Measurements from ENCODE around the gene ODAD4.

DNA sequence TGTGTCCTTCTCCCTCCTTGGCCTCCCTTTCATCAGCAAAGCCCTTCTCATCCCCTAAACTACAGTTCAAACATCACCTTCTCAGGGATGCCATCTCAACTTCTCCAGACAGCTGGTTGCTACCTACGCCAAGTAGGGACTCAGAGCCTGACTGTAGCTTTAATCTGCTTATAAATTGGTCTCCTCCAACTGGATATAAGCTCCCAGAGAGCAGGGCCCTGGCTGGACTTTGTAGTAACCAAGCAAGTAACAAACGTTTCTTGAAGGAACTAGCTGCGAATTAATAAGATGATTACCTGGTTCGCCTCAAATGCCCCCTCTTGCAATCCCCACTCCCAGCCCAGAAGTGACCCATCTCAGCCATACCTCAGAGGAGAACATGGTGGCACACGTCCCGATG is 47.7 kb upstream of the ODAD4 start:
- TF ChIP-seq POLR2A (IDR thresholded peaks at IDR 0.05; ENCODE audit: low read length) (no peak), GATA1 (IDR thresholded peaks at IDR 0.05; ENCODE audit: low read depth, low read length) (no peak)

All from erythroblast (primary cell).